G401 (cell line): ENCODE results near the gene PHYKPL. TPM values are rescaled to one million over a fixed set of nuclear protein-coding genes. Genes with fewer than 3 reads are reported as not detected.

Source experiments
- DNase-seq: peaks from one replicate; pipeline ENCODE4 v3.0.0-alpha.2; 2015; ENCODE audit warnings: low spot score
- in situ Hi-C: cut with HindIII; loops from 2 replicates; pipeline ENCODE4 v1.10.0; 2016; ENCODE audit warnings: low sequenced_read_pairs, mixed read lengths
- total RNA-seq: library from RNA; depleted of rRNA; stranded (reverse); fragments of >200 nt; shearing (Covaris generic); gene quantifications from 2 replicates; pipeline ENCODE4 v1.2.3, GENCODE V29; 2014

The PHYKPL gene
- total RNA-seq, 1 experiment from 2014 or later: 26.6 TPM

- in situ Hi-C loops: no loop called here
Measured at GRCh38 chr5:178212241-178213002, 20.2 kb downstream of the PHYKPL start.

GRCh38 chr5:178211095-178212048, 21.2 kb downstream of the PHYKPL start:
- in situ Hi-C loops: no loop called here
- DNase-seq: no peak

More at GRCh38 chr5:178212241-178213002, 20.2 kb downstream of the PHYKPL start:
- DNase-seq: no peak

DNA sequence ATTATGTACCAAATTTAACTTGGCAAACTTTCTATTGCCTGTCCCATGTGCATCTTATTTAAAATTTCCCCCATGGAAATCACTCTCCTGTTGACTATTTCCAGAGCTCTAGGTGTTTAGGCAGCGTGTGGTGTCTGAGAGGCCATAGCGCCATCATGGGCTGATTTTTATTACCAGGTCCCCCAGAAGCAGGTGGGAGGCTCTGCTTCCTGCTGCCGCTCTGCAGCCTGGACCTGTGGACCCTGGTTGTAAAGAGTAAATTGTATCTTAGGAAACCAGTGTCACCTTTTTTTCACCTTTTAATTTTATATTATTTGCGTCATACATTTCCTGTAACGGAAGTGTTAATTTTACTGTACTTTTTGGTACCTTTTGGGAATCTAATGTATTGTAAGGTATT, 21.9 kb downstream of the PHYKPL start:
- in situ Hi-C loops: no loop called here
- no peak for DNase-seq

DNA sequence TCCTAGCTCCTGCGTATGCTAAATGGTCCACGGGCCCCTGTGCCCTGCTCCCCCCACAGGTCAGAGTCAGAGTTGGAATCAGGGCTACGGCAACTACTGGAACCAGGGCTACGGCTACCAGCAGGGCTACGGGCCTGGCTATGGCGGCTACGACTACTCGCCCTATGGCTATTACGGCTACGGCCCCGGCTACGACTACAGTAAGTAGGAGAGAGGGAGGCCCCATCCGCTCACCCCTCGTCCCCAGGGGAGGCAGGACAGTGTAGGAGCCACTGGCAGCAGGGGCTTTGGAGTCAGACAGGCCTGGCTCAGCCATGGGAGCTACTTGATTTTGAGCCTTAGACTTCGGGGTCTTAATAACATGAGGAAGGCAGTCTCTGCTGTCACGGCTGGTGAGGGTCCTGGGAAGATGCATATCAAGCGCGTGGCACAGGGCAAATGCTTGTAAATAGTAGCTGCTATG, 22.5 kb downstream of the PHYKPL start:
- no peak for DNase-seq
- in situ Hi-C loops: no loop called here

DNA sequence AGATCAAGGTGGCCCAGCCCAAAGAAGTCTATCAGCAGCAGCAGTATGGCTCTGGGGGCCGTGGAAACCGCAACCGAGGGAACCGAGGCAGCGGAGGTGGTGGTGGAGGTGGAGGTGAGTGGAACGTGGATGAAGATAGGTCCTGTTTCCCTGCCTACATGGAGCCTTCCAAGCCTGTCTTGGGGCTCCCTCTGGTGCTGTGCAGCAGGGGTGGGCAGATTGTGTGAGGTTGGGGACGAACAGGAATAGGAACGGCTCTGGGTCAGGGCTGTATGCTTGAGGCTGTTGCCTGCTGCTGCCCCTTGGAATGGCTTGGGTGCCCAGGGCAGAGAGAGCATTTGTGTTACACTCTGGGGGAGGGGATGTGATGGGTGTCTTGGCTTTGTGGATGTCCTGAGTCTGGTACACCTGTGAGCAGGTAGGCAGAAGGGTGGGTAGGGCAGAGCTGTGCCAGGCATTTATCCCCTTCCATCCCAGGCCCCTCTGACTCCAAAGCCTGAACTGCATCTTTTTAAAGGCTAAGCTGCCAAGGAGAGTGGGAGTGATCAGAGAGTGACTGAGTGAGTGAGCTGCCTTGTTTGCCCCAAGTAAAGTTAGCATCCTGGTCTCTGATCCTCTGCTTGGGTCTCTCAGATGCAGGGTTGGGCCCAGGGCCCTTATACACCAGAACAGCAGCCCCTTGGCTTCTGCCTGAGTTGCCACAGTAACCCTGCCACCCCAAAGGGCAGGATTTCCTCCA, 23.1 kb downstream of the PHYKPL start:
- DNase-seq: no peak
- in situ Hi-C loops: no loop called here

- in situ Hi-C loops: no loop called here
- DNase-seq: no peak
Measured at GRCh38 chr5:178208540-178209227, 23.9 kb downstream of the PHYKPL start.

DNA sequence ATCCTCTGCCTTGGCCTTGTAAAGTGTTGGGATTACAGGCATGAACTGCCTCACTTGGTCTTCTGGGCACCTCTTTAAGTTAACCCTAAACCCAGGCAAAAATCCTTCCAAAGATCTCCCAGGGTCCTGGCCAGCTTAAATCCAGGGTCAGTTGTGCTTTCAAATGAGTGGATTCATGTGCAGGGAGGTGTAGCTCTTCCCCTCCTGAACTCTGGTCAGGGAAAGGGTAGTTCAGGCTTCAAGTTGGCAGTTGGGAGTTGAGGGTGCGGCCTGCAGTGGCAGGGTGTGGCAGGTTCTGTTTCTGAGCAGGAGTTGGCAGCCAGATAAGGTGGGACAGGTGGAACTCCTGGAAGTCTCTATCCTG, 24.7 kb downstream of the PHYKPL start:
- DNase-seq: no peak
- in situ Hi-C loops: no loop called here

GRCh38 chr5:178207183-178207916, 25.3 kb downstream of the PHYKPL start:
- in situ Hi-C loops: no loop called here

DNA sequence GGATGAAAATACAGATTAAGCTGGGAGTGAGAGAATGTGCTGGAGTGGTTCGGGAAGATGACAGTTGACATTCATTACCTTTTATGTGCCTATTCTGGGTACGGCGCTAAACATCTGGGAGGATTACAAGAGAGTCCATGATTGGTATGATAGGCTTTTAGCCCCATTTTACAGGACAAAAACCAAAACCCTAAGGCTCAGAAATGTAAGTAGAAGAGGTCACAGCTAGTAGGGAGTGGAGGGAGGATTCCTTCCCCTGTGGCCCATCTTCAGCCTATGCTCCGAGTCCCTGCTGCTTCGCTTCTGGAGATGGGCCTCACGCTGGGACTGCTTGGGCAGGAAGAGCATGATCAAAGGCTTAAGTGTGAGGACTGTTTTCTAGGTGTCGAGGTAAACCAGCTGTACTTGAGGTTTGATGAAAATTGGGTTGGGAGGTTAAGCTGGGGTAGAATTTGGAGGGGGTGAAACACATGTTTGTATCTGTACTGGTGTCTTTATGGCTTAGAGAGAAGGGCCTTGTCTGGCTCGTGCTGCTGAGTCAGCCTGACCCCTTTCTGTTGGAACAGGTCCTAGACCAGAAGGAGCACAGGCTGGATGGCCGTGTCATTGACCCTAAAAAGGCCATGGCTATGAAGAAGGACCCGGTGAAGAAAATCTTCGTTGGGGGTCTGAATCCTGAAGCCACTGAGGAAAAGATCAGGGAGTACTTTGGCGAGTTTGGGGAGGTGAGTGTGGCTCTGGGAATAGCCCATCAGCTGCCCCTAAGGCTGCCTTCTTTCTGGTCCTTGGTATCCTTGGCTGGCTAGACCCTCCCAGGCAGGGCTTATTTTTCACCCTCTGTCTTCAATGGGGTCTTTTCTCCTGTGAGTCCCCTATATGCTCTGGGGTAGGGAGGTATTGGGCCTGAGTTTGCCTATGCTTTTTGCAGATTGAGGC, 26.2 kb downstream of the PHYKPL start:
- no peak for DNase-seq
- in situ Hi-C loops: no loop called here

More at GRCh38 chr5:178207183-178207916, 25.3 kb downstream of the PHYKPL start:
- peak; percentile 82 for DNase-seq

DNA sequence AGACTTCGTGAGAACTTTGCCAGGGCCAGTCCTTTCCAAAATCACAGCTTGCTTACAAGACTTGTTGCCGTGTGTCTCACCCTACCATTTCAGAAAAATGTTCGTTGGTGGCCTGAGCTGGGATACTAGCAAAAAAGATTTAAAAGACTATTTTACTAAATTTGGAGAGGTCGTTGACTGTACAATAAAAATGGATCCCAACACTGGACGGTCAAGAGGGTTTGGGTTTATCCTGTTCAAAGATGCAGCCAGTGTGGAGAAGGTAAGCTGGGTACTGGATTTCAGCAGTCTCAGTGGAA, 26.9 kb downstream of the PHYKPL start:
- DNase-seq: no peak
- in situ Hi-C loops: no loop called here

GRCh38 chr5:178204935-178205748, 27.5 kb downstream of the PHYKPL start:
- in situ Hi-C loops: no loop called here
- DNase-seq: peak; percentile 40

DNA sequence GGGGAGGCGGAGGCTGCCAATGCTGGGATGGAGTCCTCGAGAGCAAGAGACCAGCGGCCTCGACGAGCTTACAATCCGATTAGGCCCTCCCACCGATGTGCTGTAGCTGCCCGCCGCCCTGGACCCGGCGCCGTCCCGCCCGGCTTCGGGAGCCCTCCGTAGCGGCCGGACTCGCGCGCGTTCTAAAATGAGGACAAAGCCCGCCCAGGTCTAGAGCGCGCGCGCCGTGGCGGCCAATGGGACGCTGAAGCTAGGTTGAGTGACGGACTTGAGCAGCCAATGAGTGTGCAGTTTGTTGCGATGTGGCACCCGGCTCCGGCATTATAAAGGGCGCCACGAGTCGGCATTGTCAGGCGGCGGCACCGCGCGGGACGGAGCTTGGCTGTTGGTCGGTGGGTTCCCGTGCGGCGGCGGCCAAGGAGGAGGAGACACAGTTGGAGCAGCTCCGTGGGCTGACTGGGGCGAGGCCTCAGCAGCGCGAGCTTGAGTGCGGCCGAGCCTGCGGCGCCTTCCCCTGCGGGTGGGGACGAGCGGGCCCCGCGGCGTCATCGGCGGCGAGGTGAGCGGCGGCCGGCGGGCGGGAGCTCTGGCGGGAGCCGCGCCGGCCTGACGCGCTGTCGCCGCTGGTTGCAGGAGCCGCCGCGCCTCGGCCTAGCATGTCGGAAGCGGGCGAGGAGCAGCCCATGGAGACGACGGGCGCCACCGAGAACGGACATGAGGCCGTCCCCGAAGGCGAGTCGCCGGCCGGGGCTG, 28.2 kb downstream of the PHYKPL start, which contains the start of gene HNRNPAB:
Gene HNRNPAB, plus strand, starts transcription at position 352 of the 753 bp plus-strand sequence. Its CDS starts 305 bp downstream, at position 657.
- DNase-seq: peak; percentile 95

DNA sequence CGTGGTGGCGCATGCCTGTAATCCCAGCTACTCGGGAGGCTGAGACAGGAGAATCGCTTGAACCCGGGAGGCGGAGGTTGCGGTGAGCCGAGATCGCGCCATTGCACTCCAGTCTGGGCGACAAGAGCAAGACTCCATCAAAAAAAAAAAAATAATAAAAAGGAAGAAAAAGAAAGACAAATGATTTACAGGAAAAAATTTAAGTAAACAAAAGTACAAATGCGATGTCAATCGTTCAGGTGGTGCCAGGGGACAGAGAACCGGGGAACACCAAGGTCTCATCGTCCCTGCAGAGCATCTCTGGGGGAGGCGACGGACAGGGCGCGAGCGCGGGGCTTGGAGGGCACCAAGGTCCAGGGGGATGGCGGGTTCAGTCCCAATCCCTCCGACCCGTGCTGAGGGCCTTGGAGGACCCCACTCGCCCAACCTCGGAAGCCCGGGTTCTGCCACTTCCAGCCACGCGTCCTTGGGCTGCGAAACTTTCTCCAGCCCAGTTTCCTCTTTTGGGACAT, 28.9 kb downstream of the PHYKPL start:
- no peak for DNase-seq
- in situ Hi-C loops: no loop called here

More for the DNA sequence above, 28.2 kb downstream of the PHYKPL start, which contains the start of gene HNRNPAB:
- in situ Hi-C loops: no loop called here

GRCh38 chr5:178202541-178202940, 30.1 kb downstream of the PHYKPL start:
- DNase-seq: no peak
- in situ Hi-C loops: no loop called here

DNA sequence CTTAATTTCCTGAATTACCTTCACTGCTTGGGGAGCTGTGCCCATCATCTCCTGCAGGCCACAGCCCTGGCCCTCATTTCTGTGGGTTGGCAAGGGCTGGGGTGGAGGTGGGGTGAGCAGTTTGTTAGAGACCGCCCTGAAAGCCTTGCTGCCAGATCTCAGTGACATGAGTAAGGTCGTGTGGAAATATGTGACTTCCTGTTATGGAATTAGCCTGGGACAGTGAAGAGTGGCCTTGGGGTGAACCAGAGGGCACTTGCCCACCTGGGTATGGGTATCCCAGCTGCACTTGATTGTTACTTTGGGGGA, 30.7 kb downstream of the PHYKPL start:
- no peak for DNase-seq
- in situ Hi-C loops: no loop called here
